Stimulated activated CD8-positive, alpha-beta memory T cell treated with anti-CD3 and anti-CD28 coated beads, Interleukin-4, amount 100 ng/mL, for 24 hours (primary cell): ENCODE measurements around the gene DYNC1H1.
"Not testable (repeated sequence)": the region's sequence is repeated elsewhere in the genome, so short reads cannot be mapped to it uniquely, and the experiment has no call there.

Source experiments
- DNase-seq: peaks from one replicate; pipeline ENCODE4 v3.0.0-alpha.2; 2020; ENCODE audit warnings: low read depth

Gene DYNC1H1

DNA sequence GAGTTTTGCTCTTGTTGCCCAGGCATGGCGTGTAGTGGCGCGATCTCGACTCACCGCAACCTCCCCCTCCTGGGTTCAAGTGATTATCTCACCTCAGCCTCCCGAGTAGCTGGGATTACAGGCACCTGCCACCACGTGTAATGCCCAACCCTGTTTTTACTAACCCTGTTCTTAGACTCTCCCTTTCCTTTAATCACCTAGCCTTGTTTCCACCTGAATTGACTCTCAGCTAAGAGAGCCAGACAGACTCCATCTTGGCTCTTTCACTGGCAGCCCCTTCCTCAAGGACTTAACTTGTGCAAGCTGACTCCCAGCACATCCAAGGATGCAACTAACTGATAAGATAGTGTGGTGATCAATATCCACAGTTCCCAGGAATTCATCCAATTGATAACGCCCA lies 100.2 kb downstream of the DYNC1H1 start:
- DNase-seq, result not testable (repeated sequence)

DNA sequence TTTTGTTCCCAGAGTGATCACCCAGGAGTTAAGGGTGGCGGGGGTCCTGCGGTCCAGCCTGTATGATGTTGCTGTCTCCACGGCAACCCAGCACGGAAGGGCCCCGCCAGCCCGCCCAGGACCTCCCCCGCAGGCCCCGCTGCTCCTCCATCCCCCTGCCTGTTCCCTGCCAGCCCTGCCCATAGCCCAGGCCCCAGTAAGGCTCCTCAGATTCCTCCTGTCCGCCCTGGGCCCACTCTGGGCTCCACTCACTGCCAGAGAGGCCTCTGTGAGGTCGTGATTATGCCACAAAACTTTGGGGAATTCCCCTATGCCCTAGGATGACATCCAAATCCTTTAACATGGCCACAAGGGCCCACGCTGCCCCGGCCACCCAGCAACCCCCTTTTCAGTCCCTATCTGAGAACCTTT lies 101.7 kb downstream of the DYNC1H1 start:
- no peak for DNase-seq

DNA sequence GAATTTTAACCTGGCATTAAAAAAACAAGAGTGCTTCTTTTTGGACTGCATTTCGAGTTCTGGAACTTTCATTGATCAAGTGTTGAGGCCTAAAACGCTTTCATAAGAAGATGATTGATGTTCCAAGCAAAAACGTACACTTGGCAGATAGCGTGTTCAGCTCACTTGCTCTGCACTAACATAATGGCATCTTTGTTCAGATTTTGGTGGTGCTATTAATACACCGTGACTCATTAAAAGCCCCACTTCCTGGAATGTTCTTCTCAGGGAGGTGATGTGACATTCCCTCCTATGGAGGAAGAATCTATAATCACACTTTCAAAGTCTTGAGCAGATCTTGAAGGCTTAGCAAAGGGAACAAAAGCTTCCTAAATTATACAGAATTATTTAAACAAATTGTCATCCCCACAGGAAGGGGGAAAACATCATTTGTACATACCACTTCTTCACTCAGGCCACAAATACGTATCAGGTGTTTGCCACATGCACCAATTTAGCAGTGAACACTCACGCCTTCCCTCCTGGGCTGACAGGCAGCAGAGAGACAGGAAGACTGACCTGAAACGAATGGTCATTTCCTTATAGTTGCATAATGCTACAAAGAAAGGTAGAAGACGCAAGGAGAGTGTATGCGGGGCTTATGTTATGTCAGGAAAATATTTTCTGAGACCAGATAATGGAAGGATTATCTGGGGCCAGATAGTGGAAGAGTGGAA lies 107.1 kb downstream of the DYNC1H1 start:
- no peak for DNase-seq

DNA sequence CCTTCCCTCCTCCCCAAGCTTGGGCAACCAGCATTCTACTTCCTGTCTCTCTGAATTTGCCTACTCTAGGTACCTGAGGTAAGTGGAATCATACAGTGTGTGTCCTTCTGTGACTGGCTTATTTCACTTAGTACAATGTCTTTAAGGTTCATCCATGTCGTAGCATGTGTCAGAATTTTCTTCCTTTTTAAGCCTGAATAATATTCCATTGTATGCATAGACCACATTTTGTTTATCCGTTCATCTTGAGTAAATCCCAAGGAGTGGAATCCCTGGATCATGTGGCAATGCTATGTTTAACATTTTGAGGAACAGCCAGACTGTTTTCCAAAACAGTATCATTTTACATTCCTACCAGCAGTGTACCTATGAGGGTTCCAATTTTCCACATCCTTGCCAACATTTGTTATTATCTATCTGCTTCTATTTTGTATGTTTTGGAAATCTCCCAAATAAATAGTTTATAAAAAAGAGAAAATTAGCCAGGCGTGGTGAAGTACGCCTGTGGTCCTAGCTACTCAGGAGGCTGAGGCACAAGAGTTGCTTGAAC lies 110.1 kb downstream of the DYNC1H1 start:
- no peak for DNase-seq

DNA sequence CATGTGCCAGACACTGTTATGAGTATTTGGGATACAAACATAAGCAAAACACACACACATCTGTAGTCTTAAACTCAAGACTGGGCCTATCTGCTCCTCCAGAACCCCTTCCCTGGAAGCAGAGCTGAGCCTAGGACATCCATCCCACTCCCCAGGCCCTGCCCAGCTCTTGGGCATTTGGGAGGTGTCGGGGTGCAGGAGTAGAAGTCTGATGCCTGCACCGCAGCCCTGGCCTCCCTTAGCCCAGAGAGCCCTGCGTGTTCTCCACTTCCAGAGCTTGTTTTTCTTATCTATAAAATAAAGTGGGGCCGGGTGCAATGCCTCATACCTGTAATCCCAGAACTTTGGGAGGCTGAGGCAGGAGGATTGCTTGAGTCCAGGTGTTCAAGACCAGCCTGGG lies 110.8 kb downstream of the DYNC1H1 start:
- no peak for DNase-seq

DNA sequence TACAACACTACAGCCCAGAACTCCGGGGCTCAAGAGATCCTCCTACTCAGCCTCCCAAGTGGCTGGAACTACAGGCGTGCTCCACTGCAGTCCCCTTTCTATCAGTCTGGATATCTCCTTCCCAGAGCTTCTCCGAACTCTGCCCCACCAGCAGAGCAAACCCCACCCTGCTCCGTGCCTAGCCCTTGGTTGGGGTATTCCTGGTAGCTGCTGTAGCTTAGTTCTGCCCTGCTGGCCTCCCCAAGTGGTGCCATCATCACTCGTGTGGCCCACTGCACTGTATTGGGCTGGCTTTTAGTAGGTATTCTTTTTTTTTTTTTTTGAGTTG lies 113.0 kb downstream of the DYNC1H1 start:
- no peak for DNase-seq

DNA sequence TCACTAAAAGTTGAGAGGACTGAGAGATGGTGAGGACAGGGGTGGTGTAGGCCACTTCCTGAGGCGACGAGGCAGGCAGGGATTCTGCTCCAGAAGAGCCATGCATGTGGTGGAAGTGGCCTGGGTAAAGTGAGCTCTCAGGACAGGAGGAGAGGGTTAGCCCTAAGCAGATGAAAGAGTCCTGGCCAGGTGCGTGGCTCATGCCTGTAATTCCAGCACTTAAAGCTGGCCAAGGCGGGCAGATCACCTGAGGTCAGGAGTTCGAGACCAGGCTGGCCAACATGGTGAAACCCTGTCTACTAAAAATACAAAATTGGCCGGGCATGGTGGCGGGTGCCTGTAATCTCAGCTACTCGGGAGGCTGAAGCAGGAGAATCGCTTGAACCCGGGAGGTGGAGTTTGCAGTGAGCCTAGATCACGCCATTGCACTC lies 114.0 kb downstream of the DYNC1H1 start:
- DNase-seq, result not testable (repeated sequence)

DNA sequence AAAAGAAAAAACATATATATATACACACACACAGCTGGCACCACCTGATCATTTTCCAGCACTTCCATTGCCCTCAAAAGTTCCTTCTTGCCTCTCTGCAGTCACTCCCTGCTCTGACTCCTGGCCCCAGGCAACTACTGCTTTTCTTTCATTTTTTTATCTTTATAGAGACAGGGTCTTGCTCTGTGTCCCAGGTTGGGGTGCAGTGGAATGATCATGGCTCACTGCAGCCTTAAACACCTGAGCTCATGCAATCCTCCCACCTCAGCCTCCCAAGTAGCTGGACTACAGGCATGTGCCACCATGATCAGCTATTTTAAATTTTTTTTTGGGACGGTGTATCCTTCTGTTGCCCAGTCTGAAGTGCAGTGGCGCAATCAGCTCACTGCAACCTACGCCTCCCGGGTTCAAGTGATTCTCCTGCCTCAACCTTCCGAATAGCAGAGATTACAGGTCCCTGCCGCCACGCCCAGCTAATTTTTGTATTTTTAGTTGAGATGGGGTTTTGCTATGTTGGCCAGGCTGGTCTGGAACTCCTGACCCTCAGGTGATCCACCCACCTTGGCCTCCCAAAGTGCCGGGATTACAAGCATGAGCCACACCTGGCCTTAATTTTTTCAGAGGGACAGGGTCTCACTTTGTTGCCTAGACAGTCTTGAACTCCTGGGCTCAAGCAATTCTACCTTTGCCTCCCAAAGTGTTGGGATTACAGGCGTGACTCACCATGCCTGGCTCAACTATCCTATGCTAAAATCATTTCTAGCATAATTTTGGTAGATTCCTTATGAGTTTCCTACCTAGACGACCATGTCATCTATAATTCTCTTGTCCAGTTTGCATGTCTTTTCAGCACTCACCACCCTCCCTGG lies 114.7 kb downstream of the DYNC1H1 start:
- DNase-seq, result no peak

DNA sequence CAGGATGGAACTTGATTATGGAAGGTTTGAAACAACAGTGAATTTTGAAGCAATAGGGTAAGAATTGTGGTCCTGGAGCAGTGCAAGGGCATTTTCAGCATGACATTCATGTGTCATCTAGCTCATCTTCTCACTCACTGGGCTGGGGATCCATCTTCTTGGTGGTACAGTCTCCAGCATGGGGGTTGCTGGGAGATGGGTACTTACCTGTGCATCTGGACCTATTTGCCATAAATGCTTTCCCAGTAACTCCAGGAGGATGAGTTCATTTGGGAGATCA lies 115.3 kb downstream of the DYNC1H1 start:
- DNase-seq, result no peak

DNA sequence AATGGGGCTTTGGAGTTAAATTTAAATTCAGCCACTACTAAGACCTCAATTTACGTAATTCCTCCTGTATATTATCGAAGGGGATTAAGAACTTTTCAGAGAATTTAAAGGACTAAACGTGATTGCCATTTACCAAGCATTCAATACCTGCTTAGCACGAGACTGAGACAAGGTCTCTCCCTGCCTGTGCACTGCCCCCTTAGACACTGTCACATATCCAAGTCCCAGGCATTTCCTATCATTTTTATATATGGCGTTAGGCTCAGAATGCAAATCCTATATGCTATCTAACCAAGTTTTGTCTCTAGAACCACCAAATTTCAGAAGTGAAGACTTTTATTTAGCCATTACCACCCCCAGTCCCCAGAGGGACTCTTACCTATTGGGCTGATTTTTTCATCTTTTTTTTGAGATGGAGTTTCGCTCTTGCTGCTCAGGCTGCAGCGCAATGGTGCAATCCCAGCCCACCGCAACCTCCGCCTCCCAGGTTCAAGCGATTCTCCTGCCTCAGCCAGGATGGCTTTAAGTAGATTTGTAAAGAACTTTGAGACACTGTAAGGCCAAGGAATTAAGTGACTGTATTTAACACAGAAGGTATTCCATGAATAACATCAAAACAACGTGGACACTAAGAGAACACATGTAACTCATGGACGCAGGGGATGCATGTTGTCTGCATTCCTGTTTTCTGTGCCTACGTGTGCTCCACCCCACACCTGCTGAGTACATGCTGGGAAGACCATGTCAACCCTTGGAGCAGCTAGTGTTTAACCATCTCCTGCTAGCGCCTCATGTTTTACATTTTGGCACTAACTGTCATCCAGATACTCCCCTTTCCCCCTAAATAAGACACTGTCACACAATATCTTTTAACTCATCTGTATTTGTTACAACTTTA lies 116.1 kb downstream of the DYNC1H1 start:
- DNase-seq, result no peak

DNA sequence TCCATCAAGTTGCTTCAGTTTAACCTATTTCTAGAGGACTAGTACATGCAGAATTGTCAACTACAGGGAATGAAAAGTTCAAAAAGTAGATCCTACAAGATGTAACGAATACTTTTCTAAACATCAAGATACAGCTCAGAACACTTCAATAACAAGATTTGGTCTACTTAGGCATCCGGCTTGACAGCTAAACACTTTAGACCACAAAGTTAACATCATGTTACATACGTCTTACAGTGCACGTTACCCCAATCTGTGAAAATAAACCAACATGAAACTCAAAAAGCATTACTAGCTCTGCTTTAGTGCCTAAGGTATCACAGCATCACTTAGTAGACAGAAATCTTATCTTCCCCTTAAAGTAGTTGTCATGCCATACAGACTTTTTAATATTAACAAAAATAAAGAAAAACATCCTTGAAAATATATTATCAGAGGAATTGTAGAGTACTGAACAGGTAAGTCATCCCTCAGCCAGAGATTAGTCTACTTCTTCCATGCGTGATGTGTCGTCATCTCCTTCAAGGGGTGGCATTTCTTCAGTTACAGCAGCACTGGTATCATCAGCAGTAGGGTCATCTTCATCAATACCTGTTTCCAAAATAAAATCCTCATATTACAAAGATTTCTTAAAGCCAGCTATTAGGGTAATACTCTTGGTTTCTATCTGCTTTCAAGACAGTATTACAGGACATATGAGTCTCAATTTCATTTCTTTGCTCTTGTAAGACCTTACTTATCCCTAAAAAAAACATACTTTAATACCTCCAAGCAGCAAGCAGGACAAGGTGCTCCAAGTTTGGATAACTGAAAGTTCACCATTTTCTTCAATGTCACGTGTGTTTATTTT lies 117.1 kb downstream of the DYNC1H1 start:
- no peak for DNase-seq

DNA sequence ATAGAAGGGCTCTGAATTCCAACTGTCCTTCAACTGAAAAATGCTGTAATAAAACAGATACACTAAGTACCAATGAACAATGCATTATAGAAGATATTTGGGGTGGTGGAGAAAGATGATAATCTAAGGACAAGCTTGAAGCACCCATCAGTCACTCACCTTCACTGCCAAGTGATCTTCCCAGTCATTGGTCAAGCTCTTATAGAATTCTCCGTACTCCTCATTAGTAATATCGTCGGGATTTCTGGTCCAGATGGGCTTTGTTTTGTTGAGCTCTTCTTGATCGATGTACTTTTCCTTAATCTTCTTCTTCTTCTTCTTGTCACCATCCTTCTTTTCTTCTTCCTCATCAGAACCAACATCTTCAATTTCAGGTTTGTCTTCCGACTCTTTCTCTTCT lies 120.1 kb downstream of the DYNC1H1 start:
- DNase-seq, result not testable (repeated sequence)

DNA sequence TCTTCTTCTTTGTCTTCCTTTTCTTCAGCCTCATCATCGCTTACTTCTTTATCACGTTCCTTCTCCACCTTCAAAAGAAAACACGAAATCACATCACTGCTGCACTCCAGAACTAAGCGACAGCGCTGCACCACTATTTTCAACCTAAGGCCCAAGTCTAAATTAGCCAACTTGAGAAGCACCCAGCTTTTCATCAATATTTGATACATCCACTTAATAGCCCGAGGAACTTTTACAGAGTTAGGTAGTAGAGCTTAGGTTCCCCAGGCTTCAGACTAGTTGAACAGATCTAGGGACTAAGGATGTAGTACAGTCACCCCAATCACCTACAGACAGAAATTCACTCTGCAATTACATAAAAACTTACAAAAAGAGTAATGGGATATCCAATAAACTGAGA lies 120.6 kb downstream of the DYNC1H1 start:
- no peak for DNase-seq

DNA sequence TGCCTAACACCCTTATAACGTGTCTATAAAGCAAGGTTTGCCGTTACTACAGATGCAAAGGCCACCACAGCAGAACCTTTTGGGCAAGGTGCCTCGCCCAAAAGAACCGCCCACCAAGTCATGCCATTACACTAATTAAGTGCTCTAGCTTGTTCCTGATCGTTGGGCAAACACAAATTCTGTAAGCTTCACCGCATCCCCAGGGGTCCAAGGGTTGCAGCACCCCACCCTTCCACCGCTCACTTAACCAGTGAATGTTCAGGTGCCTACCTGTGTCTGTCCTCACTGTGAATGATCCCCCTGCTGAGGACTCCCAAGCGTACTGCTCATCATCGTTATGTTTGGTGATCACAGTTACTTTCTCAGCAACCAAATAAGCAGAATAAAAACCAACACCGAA lies 121.1 kb downstream of the DYNC1H1 start:
- no peak for DNase-seq

DNA sequence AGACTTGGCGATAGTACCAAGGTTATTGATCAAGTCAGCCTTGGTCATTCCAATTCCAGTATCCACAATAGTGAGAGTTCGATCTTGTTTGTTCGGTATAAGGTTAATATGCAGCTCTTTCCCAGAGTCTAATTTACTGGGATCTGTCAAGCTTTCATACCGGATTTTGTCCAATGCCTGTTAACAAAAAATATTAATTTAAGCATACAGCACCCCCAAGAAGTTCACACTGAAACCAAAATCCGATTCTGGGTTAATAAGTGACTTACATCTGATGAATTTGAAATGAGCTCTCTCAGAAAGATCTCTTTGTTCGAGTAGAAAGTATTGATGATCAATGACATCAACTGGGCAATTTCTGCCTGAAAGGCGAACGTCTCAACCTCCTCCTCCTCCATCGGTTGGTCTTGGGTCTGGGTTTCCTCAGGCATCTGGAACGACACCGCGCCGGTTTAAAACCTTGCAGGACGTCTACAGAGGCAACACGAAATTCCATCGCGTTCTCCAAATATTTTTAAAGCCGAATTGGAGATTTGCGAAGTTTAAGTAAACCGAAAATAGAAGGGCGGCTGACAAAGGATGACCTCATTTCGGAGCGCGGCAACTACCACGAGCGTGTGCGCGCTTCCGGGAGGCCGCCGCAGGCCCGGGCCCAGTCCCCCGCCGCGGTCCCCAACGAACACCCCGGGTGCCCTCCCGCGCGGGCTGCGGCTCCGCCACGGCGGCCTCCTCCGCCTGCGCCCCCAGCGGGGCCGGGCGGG lies 121.8 kb downstream of the DYNC1H1 start:
- DNase-seq, result peak; percentile 45

DNA sequence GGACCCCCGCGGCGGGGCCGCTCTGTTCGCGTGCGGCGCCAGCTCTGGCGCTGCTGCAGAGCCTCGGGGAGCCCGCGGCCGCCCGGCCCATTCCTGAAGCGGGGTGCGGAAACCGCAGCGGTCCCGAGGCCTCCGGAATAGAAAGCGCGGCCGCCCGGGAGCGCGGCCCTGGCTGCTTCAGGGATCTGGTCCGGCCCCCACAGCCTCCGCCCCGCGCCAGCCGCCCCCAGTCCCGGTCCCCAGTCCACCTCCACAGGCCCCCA lies 122.3 kb downstream of the DYNC1H1 start:
- DNase-seq, result no peak

DNA sequence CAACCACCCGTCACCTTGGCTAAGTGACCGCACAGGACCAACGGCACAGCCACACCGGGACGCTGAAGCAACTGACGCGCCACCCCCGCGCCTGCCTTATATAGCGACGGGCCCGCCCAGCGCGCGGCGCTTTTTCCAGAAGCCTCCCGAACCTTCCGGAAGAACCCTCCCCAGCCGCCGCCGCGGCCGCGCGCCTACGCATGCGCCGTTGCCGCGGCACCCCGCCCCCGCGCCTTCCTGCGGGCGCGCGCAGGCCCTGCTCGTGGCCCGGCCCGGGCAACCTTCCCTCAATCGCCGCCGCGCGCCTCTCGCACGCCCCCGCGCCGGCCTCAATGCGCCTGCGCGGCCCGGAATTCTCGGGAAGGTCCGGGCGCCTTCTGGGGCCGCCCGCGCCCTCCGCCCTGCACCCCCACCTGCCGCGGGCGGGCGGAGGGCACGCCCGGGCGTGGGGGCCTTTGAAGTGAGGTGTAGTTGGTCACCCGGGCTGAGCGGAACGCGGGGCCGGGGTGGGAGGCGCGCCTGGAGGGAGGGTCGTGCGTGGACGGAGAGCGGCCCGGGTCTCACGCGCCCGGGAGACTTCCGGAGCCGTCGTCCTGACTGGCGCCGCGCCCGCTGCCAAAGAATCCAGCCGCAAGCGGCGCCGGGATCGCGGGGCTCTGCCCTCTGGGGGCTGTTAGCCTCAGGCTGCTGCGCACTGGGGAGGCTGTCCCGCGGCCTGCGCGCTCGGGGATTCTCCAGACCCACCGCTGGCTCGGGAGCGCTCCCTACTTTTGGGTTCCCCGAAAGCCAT lies 122.8 kb downstream of the DYNC1H1 start, which contains the start of gene HSP90AA1:
HSP90AA1 (minus strand) TSS at position 73 of the 790 bp plus-strand sequence. CDS start 666 bp downstream, outside the sequence.
- peak; percentile 95 for DNase-seq

DNA sequence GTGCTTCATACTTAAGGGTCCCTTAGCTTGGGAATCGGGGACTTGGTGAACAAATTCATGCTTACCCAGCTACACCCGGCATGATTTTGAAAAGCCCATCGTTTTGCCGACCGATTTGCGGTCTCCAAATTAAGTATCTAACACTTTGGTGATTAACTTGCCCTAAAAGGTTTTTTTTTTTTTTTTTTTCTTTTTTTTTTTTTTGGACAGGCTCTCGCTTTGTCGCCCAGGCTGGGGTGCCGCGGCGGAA lies 123.3 kb downstream of the DYNC1H1 start:
- no peak for DNase-seq

DNA sequence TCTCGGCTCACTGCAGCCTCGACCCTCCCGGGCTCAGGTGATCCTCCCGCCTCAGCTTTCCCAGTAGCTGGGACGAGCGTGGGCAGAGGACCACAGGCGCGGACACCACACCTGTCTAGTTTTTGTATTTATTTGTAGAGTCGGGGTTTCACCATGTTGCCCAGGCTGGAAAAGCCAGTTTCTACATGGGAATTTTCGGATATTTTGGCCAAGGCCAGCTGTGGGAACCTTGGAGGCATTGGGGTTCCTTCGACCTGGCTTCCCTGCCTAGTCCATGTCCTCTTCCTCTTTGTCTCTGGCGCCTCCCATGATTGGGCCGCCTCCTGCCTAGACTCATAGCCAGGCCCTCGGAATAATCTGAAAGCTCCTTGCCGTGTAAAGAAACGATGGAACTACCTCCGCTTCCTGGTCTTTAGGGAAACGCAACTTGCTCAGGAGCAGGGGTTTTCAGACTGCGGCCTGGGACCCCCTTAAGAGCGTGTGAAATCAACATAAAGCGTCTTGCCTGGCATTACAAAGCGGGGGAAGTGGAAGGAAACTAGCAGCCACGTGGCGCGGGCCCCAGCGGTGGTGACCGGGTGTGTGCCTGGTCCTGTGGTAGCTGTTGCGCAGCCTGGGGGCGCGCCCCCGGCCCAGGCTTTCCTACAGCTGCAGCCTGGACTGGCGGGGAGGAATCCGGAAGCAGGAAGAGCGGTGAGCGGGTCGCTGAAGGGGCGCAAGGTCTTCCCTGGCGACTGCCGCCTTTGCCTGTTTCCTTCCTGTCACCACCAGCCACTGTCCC lies 123.8 kb downstream of the DYNC1H1 start:
- peak; percentile 51 for DNase-seq
